GM23248 (cell line): ENCODE data around the gene ITGAL. TPM values are rescaled to one million over a fixed set of nuclear protein-coding genes. Genes with fewer than 3 reads are reported as not detected.

ENCODE experiments used
- DNase-seq: peaks from one replicate; pipeline ENCODE4 v3.0.0-alpha.2; 2015
- H2AFZ ChIP-seq: fragments of 200-600 bp; sonication (generic); 2 replicates; pipeline ENCODE4 v1.6.1; 2016; ENCODE audit warnings: antibody characterized with exemption
- H3F3A ChIP-seq: fragments of 200-600 bp; sonication (generic); 2 replicates; pipeline ENCODE4 v1.6.1; 2016; ENCODE audit warnings: mild to moderate bottlenecking, antibody characterized with exemption, mixed run types; ENCODE audit not compliant: insufficient read depth
- H3K27ac ChIP-seq: fragments of 200-600 bp; sonication (generic); 2 replicates; pipeline ENCODE4 v1.5.1; 2016; ENCODE audit warnings: mild to moderate bottlenecking
- H3K27me3 ChIP-seq: fragments of 200-600 bp; sonication (generic); replicated peaks from 2 replicates; pipeline ENCODE4 v1.6.1; 2016; ENCODE audit warnings: mild to moderate bottlenecking; ENCODE audit not compliant: insufficient read depth
- H3K36me3 ChIP-seq: fragments of 200-600 bp; sonication (generic); 2 replicates; pipeline ENCODE4 v1.6.1; 2016; ENCODE audit warnings: low read depth, mild to moderate bottlenecking
- H3K4me1 ChIP-seq: fragments of 200-600 bp; sonication (generic); 2 replicates; pipeline ENCODE4 v1.6.1; 2016; ENCODE audit warnings: mild to moderate bottlenecking; ENCODE audit not compliant: insufficient read depth
- H3K4me2 ChIP-seq: fragments of 200-600 bp; sonication (generic); one replicate; pipeline ENCODE4 v1.6.1; 2016; ENCODE audit warnings: mild to moderate bottlenecking; ENCODE audit not compliant: unreplicated experiment
- H3K4me3 ChIP-seq: fragments of 200-600 bp; sonication (generic); 2 replicates; pipeline ENCODE4 v1.5.1; 2016; ENCODE audit warnings: mild to moderate bottlenecking
- H3K79me2 ChIP-seq: fragments of 200-600 bp; sonication (generic); 2 replicates; pipeline ENCODE4 v1.6.1; 2016; ENCODE audit warnings: mild to moderate bottlenecking; ENCODE audit not compliant: insufficient read depth
- H3K9ac ChIP-seq: fragments of 200-600 bp; sonication (generic); 2 replicates; pipeline ENCODE4 v1.6.1; 2016; ENCODE audit warnings: mild to moderate bottlenecking
- H3K9me2 ChIP-seq: fragments of 200-600 bp; sonication (generic); 2 replicates; pipeline ENCODE4 v1.6.1; 2016; ENCODE audit warnings: mixed run types, mild to moderate bottlenecking, moderate library complexity; ENCODE audit not compliant: insufficient read depth
- H3K9me3 ChIP-seq: fragments of 200-600 bp; sonication (generic); one replicate; pipeline ENCODE4 v1.6.1; 2017; ENCODE audit warnings: low read depth
- H4K20me1 ChIP-seq: fragments of 200-600 bp; sonication (generic); 2 replicates; pipeline ENCODE4 v1.6.0; 2016; ENCODE audit not compliant: insufficient read depth
- EZH2 ChIP-seq: fragments of 200-600 bp; sonication (generic); IDR thresholded peaks from 2 replicates; pipeline ENCODE4 v1.6.1; 2018; ENCODE audit warnings: antibody characterized with exemption, mild to moderate bottlenecking; ENCODE audit not compliant: insufficient read depth, poor library complexity, severe bottlenecking
- EZH2phosphoT487 ChIP-seq: fragments of 200-600 bp; sonication (generic); IDR thresholded peaks from 2 replicates; pipeline ENCODE4 v1.6.1; 2018; ENCODE audit warnings: antibody characterized with exemption, moderate library complexity, mild to moderate bottlenecking, low read depth; ENCODE audit not compliant: insufficient read depth
- WGBS, 2 experiments: methylation state at CpG; one replicate each; pipeline ENCODE4 v1.1.6; 2015 to 2017; ENCODE audit warnings: low lambda C conversion rate in 2 of 2, low coverage in 1 of 2; ENCODE audit errors: missing lambda C conversion rate in 2 of 2; 5-methylcytosine and 5-hydroxymethylcytosine counted together
- in situ Hi-C: fragments of 300-500 bp; cut with MboI; formaldehyde crosslinking; loops from 2 replicates; pipeline ENCODE4 v1.15.0; 2020
- polyA plus RNA-seq: library from polyadenylated mRNA; unstranded; fragments of >200 nt; fragmentation: Nextera tagmentation; extraction: Ambion mirVana; gene quantifications from 2 replicates; pipeline ENCODE4 v1.2.1, GENCODE V29; 2016
- total RNA-seq: library from RNA; depleted of rRNA; stranded (reverse); fragments of >200 nt; shearing (Covaris generic); gene quantifications from 2 replicates; pipeline ENCODE4 v1.2.3, GENCODE V29; 2014

The ITGAL gene
- total and polyA plus RNA-seq, 2 experiments from 2014 or later, result 0.65 TPM; not detected in 1

DNA sequence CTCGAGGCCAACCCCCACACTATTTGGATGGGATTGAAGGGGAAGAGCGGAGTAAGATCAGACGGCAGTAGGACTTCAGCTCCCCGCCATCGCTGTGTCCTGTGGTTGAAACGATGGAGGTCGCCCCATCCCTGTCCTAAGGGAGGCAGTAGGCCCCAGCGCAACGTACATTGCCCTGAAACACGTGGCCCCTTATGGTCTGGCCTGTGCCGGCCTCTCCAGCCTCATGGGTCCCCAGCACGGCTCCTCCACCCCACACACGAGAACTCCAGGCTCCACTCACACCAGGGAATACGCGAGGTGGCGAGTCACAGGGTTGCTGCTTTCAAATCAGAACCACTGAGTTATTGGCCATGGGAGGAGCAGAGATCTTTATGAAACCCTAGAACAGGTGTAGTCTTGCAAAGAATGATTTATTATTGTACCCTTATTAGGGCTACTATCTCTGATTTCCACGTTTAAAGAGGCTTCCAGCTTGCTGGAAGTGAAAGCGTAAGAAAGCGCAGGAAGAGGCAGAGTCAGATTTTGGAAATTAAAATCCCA is 42.0 kb upstream of the ITGAL start:
- H3F3A ChIP-seq, result no peaks in the 10 kb centered on the region
- H3K27ac ChIP-seq, result peak overlapping the region; percentile 16
- peak overlapping the region; percentile 85 for H3K4me2 ChIP-seq
- no peak for TF ChIP-seq EZH2phosphoT487
- TF ChIP-seq EZH2, result no peak
- H3K9ac ChIP-seq, result peak overlapping the region; percentile 70
- in situ Hi-C loops, result no loop called here
- H4K20me1 ChIP-seq, result no peaks in the 10 kb centered on the region
- H3K9me3 ChIP-seq, result no peaks in the 10 kb centered on the region
- peak; percentile 45 for DNase-seq
- no peaks in the 10 kb centered on the region for H3K9me2 ChIP-seq
- peak overlapping the region; percentile 93 for H2AFZ ChIP-seq
- H3K4me3 ChIP-seq, result peak overlapping the region; percentile 84
- peaks cover 15% of the 10 kb centered on the region; the same call in 1 of the 2 replicates for H3K79me2 ChIP-seq
- 0 out of 2 replicates have a peak, but pooled peaks cover 6% of the 10 kb centered on the region for H3K4me1 ChIP-seq
- H3K27me3 ChIP-seq, result no peaks in the 10 kb centered on the region
- 45 to 46% methylated on average over 15 to 19 of the region's 19 CpGs for WGBS, 2 experiments
- no peaks in the 10 kb centered on the region for H3K36me3 ChIP-seq

DNA sequence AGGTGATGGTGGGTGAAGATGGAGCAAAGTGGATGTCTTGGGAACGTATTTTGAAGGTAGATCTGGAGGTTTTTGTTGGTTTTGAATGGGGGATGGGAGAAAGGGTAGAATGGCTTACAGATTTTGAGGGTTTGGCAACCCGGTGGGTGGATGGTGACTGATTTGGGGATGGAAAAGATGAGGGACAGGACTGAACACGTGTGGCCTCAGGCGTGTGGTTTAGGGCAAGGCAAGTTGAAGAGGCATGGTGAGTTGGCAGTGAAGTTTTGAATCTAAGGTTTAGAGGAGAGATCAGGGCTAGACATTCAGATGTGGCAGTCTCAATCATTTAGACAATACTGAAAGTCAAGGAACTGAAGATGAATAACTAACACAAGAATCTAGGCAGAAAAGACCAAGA is 37.7 kb upstream of the ITGAL start:
- Histone ChIP-seq H3K27ac (no peak overlapping the region), H3F3A (no peaks in the 10 kb centered on the region), H3K4me3 (no peak overlapping the region), H3K4me1 (no peaks in the 10 kb centered on the region), H3K36me3 (no peaks in the 10 kb centered on the region), H2AFZ (no peak overlapping the region), H3K9ac (no peak overlapping the region), H3K4me2 (no peak overlapping the region), H3K9me2 (no peaks in the 10 kb centered on the region), H3K27me3 (no peaks in the 10 kb centered on the region), H3K9me3 (no peaks in the 10 kb centered on the region), H3K79me2 (no peaks in the 10 kb centered on the region), H4K20me1 (no peaks in the 10 kb centered on the region)
- WGBS, 2 experiments, result 31 to 32% methylated on average over 4 of the region's 4 CpGs
- DNase-seq, result no peak
- in situ Hi-C loops, result no loop called here
- TF ChIP-seq EZH2phosphoT487 (no peak), EZH2 (no peak)

DNA sequence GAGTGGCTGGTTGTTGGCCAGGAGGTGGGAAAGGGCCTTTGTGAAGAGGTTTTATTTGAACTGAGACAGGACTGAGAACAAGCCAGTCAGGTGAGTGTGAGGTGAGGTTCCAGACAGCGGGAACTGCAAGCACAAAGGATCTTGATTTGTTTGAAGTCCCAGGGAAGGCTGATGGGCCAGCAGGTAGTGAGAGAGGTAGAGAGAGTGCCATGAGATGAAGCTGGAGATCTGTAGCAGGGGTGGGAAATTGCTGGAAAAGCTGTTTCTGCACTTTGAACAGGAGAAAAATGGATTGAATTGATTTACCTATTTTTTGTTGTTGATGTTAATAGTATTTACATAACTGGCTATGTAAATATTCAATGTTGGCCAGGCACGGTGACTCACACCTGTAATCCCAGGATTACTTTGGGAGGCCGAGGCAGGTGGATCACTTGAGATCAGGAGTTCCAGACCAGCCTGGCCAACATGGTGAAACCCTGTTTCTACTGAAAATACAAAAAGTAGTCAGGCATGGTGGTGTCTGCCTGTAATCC is 35.0 kb upstream of the ITGAL start:
- no peak overlapping the region for H3K9ac ChIP-seq
- in situ Hi-C loops, result no loop called here
- no peak overlapping the region for H3K27ac ChIP-seq
- H3K27me3 ChIP-seq, result no peaks in the 10 kb centered on the region
- no peak overlapping the region for H3K4me2 ChIP-seq
- H4K20me1 ChIP-seq, result no peaks in the 10 kb centered on the region
- no peaks in the 10 kb centered on the region for H3K79me2 ChIP-seq
- no peaks in the 10 kb centered on the region for H3K9me2 ChIP-seq
- H3K4me3 ChIP-seq, result no peak overlapping the region
- no peak overlapping the region for H2AFZ ChIP-seq
- TF ChIP-seq EZH2, result no peak
- no peak for TF ChIP-seq EZH2phosphoT487
- WGBS, 2 experiments, result 43 to 50% methylated on average over 3 of the region's 3 CpGs
- no peaks in the 10 kb centered on the region for H3K9me3 ChIP-seq
- peaks cover 5% of the 10 kb centered on the region; the same call in 1 of the 2 replicates for H3F3A ChIP-seq
- H3K4me1 ChIP-seq, result no peaks in the 10 kb centered on the region
- no peak for DNase-seq
- H3K36me3 ChIP-seq, result no peaks in the 10 kb centered on the region

DNA sequence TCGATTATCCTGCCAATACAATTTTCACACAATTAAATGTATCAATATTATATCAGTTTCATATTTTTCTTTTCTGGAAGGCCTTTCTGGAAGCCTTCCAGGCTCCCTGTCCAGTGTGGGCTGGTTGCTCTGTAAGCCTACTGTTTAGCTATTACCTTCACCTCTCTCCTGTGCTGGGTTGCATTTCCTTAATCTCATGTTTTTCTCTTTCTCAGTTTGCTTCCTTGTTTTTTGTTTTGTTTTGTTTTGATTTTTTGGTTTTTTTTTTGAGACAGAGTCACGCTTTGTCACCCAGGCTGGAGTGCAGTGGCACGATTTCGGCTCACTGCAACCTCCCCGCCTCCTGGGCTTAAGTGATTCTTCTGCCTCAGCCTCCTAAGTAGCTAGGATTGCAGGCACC is 33.7 kb upstream of the ITGAL start:
- TF ChIP-seq EZH2 (no peak), EZH2phosphoT487 (no peak)
- Histone ChIP-seq H3K27me3 (no peaks in the 10 kb centered on the region), H3K9me3 (no peaks in the 10 kb centered on the region), H4K20me1 (no peaks in the 10 kb centered on the region), H3K4me3 (no peak overlapping the region), H3K9me2 (no peaks in the 10 kb centered on the region), H3F3A (peaks cover 13% of the 10 kb centered on the region; the same call in 1 of the 2 replicates), H3K9ac (no peak overlapping the region), H3K27ac (no peak overlapping the region), H3K79me2 (peaks cover 2% of the 10 kb centered on the region), H2AFZ (no peak overlapping the region), H3K36me3 (peaks cover 4% of the 10 kb centered on the region; the same call in 1 of the 2 replicates), H3K4me2 (no peak overlapping the region), H3K4me1 (peaks cover 4% of the 10 kb centered on the region; the same call in 1 of the 2 replicates)
- 80 to 84% methylated on average over 5 of the region's 5 CpGs for WGBS, 2 experiments
- in situ Hi-C loops, result no loop called here
- DNase-seq, result no peak
